ENCODE results near the gene TBC1D16.

The TBC1D16 gene

DNA sequence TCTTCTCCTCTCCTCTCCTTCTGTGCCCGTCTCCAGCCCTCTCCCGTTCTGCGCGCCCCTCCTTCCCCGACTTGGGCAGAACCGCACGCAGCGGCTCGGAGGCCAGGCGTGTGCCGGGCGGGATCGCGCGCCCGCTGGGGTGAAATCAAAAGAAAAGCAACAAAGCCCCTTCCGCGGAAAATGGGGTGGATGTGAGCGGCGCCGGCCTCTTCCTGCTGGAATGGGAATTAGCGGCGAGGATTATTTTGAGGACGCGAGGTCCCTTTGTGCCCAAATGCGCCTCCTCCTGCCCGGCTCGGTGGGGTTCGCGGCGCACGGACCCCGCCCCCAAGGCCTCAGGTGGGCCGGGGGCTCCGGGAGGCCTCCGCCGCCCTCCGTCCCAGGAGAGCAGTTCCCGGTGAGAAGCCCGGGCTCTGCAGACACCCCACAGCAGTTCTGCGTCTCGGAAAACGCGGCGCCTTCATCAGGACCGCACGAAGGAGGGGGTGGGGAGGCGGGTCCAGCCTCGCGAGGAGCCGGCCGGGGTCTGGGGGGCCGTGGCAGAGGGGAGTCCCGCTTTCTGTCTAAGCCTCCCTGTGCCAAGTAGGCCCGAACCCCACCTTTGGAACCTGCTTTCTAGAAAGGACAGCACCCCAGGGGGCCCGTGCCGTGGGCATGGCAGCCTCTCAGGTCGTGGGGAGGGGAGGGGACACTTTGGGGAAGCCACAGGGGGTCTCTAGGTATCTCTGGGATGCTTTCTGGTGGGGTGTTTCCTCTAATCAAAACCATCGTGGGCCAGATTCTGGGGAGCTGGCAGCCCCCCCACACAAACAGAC lies 105.4 kb downstream of the TBC1D16 start:
- Histone ChIP-seq H3K27ac (ENCODE audit: low read length) (no peak overlapping the region), H3K4me3 (ENCODE audit: low read depth in 1 of 2, low read length in 2 of 2) (no peak overlapping the region), H3K4me1 (ENCODE audit: insufficient read depth, low read length) (peaks cover 51% of the 10 kb centered on the region), H3K36me3 (ENCODE audit: insufficient read depth, low read length) (no peaks in the 10 kb centered on the region; the same call in 1 of the 2 replicates), H3K27me3 (ENCODE audit: insufficient read depth, low read length, poor library complexity) (no peaks in the 10 kb centered on the region), H4K20me1 (ENCODE audit: insufficient read depth, low read length) (no peaks in the 10 kb centered on the region), H3K79me2 (ENCODE audit: insufficient read depth, low read length) (peaks cover 7% of the 10 kb centered on the region), H3K9me3 (ENCODE audit: insufficient read depth, low read length, severe bottlenecking) (no peaks in the 10 kb centered on the region), H3K9ac (ENCODE audit: low read depth, low read length) (no peak overlapping the region), H2AFZ (ENCODE audit: low read depth, low read length) (no peak overlapping the region), H3K4me2 (ENCODE audit: insufficient read depth, low read length) (no peak overlapping the region)
- TF ChIP-seq, protein P1, sequence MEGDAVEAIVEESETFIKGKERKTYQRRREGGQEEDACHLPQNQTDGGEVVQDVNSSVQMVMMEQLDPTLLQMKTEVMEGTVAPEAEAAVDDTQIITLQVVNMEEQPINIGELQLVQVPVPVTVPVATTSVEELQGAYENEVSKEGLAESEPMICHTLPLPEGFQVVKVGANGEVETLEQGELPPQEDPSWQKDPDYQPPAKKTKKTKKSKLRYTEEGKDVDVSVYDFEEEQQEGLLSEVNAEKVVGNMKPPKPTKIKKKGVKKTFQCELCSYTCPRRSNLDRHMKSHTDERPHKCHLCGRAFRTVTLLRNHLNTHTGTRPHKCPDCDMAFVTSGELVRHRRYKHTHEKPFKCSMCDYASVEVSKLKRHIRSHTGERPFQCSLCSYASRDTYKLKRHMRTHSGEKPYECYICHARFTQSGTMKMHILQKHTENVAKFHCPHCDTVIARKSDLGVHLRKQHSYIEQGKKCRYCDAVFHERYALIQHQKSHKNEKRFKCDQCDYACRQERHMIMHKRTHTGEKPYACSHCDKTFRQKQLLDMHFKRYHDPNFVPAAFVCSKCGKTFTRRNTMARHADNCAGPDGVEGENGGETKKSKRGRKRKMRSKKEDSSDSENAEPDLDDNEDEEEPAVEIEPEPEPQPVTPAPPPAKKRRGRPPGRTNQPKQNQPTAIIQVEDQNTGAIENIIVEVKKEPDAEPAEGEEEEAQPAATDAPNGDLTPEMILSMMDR (IDR thresholded peaks at IDR 0.05; ENCODE audit: borderline replicate concordance, extremely low read depth, low read length, poor library complexity, severe bottlenecking): no peak
- no peak for TF ChIP-seq EZH2 (IDR thresholded peaks at IDR 0.05; ENCODE audit: borderline replicate concordance, low read depth, low read length, severe bottlenecking)
- no peak for ATAC-seq (ENCODE audit: insufficient read depth, low read depth)
- DNase-seq: no peak

DNA sequence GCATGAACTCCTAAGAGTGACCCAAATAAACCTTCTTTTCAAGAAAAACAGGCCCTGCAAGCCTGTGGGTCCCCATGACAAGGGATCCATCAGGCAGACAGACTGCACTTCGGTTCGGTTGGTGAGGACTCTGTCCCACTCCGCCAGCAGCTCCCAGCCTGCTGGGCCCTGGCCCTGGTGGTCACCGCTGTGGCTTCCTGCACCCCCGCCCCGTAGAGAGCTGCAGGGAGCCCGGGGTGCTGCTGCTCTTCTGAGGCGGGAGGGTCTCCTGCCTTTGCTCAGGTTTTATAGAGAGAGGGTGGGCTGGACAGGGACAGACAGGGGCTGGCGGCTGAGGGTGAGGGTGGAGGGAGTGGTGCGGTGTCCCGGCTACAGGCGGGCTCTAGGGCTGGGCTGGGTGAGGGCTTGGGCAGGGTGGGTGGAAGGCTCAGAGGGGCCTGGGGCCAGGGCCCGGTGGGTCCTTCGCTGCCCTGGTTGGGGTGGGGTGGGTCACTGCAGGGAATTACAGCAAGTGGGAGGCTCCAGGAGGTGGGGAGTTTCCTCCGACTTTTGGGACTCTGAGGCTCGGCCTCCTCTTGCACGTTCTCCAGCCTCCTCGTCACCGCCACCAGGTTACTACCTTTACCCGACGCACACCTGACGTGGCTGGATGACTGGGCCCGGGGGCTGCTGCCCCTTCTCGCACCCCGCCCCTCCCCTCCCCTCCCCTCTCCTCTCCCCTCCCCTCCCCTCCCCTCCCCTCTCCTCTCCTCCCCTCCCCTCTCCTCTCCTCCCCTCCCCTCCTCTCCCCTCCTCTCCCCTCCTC lies 106.2 kb downstream of the TBC1D16 start:
- ATAC-seq (ENCODE audit: insufficient read depth, low read depth) (no peak), DNase-seq (peak; percentile 19)
- H3K27me3 ChIP-seq (ENCODE audit: insufficient read depth, low read length, poor library complexity): no peaks in the 10 kb centered on the region
- no peaks in the 10 kb centered on the region for H4K20me1 ChIP-seq (ENCODE audit: insufficient read depth, low read length)
- no peak overlapping the region for H3K9ac ChIP-seq (ENCODE audit: low read depth, low read length)
- peaks cover 59% of the 10 kb centered on the region for H3K4me1 ChIP-seq (ENCODE audit: insufficient read depth, low read length)
- H3K4me2 ChIP-seq (ENCODE audit: insufficient read depth, low read length): no peak overlapping the region
- H2AFZ ChIP-seq (ENCODE audit: low read depth, low read length): no peak overlapping the region
- no peak overlapping the region for H3K4me3 ChIP-seq (ENCODE audit: low read depth in 1 of 2, low read length in 2 of 2)
- H3K36me3 ChIP-seq (ENCODE audit: insufficient read depth, low read length): no peaks in the 10 kb centered on the region; the same call in 1 of the 2 replicates
- peak overlapping the region; percentile 46; the same call in 1 of the 2 replicates for H3K27ac ChIP-seq (ENCODE audit: low read length)
- H3K9me3 ChIP-seq (ENCODE audit: insufficient read depth, low read length, severe bottlenecking): no peaks in the 10 kb centered on the region
- H3K79me2 ChIP-seq (ENCODE audit: insufficient read depth, low read length): peaks cover 7% of the 10 kb centered on the region
- TF ChIP-seq, protein P1 (IDR thresholded peaks at IDR 0.05; ENCODE audit: borderline replicate concordance, extremely low read depth, low read length, poor library complexity, severe bottlenecking): no peak
- no peak for TF ChIP-seq EZH2 (IDR thresholded peaks at IDR 0.05; ENCODE audit: borderline replicate concordance, low read depth, low read length, severe bottlenecking)

DNA sequence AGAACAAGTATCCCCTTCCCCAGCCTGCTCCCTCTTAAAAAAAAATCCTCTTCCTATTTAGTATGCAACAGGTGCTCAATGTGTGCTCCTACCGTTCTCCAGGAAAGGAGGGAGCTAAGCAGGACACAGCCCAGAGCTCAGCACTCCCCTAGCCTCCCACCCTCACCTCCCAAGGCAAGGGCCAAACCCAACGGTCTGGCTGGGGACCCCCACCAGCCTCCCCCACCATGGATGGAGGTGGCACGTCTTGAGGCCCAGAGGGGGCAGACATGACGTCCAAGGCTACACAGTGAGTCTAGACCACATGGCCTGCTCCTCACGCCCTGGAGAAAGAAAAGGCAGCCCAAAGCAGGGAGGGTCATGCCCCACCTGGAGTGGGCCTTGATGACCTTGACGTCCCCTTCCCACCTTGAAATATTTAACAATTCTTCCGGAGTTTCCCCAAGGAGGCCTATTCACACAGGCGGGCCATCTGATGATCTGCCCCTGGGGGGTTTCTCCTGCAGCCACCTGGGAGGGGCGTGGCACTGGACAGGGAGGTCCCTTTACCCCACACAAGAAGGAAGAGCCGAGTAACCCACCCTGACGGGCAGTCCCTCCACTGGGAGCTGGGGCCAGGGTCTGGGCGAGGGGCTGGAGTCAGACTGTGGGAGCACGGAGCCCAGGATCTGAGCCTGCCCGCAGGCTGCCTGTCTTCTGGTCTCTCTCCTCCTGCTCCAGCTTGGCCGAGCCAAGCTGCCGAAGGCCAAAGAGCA lies 107.0 kb downstream of the TBC1D16 start:
- Histone ChIP-seq H3K9ac (ENCODE audit: low read depth, low read length) (no peak overlapping the region; the same call in 1 of the 2 replicates), H3K4me2 (ENCODE audit: insufficient read depth, low read length) (no peak overlapping the region; the same call in 1 of the 2 replicates)

More for the DNA sequence above, 107.0 kb downstream of the TBC1D16 start:
- Histone ChIP-seq H3K36me3 (ENCODE audit: insufficient read depth, low read length) (no peaks in the 10 kb centered on the region; the same call in 1 of the 2 replicates), H3K79me2 (ENCODE audit: insufficient read depth, low read length) (peaks cover 10% of the 10 kb centered on the region), H2AFZ (ENCODE audit: low read depth, low read length) (no peak overlapping the region), H3K27me3 (ENCODE audit: insufficient read depth, low read length, poor library complexity) (no peaks in the 10 kb centered on the region), H4K20me1 (ENCODE audit: insufficient read depth, low read length) (no peaks in the 10 kb centered on the region), H3K9me3 (ENCODE audit: insufficient read depth, low read length, severe bottlenecking) (no peaks in the 10 kb centered on the region), H3K4me1 (ENCODE audit: insufficient read depth, low read length) (peaks cover 57% of the 10 kb centered on the region), H3K4me3 (ENCODE audit: low read depth in 1 of 2, low read length in 2 of 2) (no peak overlapping the region), H3K27ac (ENCODE audit: low read length) (peak overlapping the region; percentile 86)
- ATAC-seq (ENCODE audit: insufficient read depth, low read depth) (no peak), DNase-seq (no peak)
- no peak for TF ChIP-seq EZH2 (IDR thresholded peaks at IDR 0.05; ENCODE audit: borderline replicate concordance, low read depth, low read length, severe bottlenecking)
- TF ChIP-seq, protein P1 (IDR thresholded peaks at IDR 0.05; ENCODE audit: borderline replicate concordance, extremely low read depth, low read length, poor library complexity, severe bottlenecking): no peak
